Erythroblast (primary cell): ENCODE measurements around the gene EPHB1.
"Not testable (repeated sequence)": the region's sequence is repeated elsewhere in the genome, so short reads cannot be mapped to it uniquely, and the experiment has no call there.

Experiments used
- GATA1 ChIP-seq: IDR thresholded peaks from 2 replicates; pipeline ENCODE4 v1.6.1; 2011; ENCODE audit warnings: low read depth, mild to moderate bottlenecking, control low read depth, low read length, moderate library complexity
- POLR2A ChIP-seq: IDR thresholded peaks from 2 replicates; pipeline ENCODE4 v1.6.1; 2011; ENCODE audit warnings: mild to moderate bottlenecking, low read length

DNA sequence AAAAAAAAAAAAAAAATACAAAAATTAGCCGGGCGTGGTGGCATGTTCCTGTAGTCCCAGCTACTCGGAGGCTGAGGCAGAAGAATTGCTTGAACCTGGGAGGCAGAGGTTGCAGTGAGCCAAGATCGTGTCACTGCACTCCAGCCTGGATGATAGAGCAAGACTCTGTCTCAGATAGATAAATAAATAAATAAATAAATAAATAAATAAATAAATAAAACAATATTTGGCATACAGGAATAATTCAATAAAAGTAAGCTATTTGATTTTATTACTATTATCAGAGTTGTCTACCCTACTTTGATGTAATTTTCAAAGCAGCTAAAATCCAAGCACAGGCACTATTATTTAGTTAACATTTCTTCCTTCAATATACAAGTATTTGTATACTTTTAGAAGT is 319.5 kb downstream of the EPHB1 start:
- TF ChIP-seq POLR2A, GATA1: not testable (repeated sequence)
